Brain microvascular endothelial cell (primary cell): ENCODE data around the gene EYA2.

ENCODE experiments used
- DNase-seq: peaks from one replicate; pipeline ENCODE4 v3.0.0-alpha.2; 2020
- H3K27ac ChIP-seq: fragments of 250-450 bp; sonication (Bioruptor Pico); 2 replicates; pipeline ENCODE4 v1.5.1; 2020; ENCODE audit warnings: mild to moderate bottlenecking, moderate library complexity
- H3K27me3 ChIP-seq: fragments of 250-450 bp; sonication (Bioruptor Pico); replicated peaks from 2 replicates; pipeline ENCODE4 v1.5.1; 2020; ENCODE audit warnings: mild to moderate bottlenecking
- H3K36me3 ChIP-seq: fragments of 250-450 bp; sonication (Bioruptor Pico); replicated peaks from 2 replicates; pipeline ENCODE4 v1.5.1; 2020; ENCODE audit warnings: mild to moderate bottlenecking
- H3K4me3 ChIP-seq: 2 replicates; pipeline ENCODE4 v1.5.1; 2011; ENCODE audit warnings: low read depth, mild to moderate bottlenecking, control low read depth, low read length, moderate library complexity
- in situ Hi-C: cut with HindIII; loops from 2 replicates; pipeline ENCODE4 v1.10.0; 2017; ENCODE audit warnings: low sequenced_read_pairs, low pct_ligation_motif_present
- TF ChIP-seq, protein P1 (sequence below): IDR thresholded peaks from 2 replicates; pipeline ENCODE4 v1.5.1; 2011; ENCODE audit warnings: low read depth, mild to moderate bottlenecking, moderate library complexity, low read length, control low read depth, inconsistent platforms; ENCODE audit errors: missing control alignments

Gene EYA2

GRCh38 chr20:47090835-47091234, 196.2 kb downstream of the EYA2 start:
- in situ Hi-C loops: no loop called here
- TF ChIP-seq, protein P1, sequence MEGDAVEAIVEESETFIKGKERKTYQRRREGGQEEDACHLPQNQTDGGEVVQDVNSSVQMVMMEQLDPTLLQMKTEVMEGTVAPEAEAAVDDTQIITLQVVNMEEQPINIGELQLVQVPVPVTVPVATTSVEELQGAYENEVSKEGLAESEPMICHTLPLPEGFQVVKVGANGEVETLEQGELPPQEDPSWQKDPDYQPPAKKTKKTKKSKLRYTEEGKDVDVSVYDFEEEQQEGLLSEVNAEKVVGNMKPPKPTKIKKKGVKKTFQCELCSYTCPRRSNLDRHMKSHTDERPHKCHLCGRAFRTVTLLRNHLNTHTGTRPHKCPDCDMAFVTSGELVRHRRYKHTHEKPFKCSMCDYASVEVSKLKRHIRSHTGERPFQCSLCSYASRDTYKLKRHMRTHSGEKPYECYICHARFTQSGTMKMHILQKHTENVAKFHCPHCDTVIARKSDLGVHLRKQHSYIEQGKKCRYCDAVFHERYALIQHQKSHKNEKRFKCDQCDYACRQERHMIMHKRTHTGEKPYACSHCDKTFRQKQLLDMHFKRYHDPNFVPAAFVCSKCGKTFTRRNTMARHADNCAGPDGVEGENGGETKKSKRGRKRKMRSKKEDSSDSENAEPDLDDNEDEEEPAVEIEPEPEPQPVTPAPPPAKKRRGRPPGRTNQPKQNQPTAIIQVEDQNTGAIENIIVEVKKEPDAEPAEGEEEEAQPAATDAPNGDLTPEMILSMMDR: no peak
- Histone ChIP-seq H3K36me3 (no peaks in the 10 kb centered on the region), H3K27ac (no peak overlapping the region), H3K4me3 (no peak overlapping the region), H3K27me3 (no peaks in the 10 kb centered on the region)
- no peak for DNase-seq

DNA sequence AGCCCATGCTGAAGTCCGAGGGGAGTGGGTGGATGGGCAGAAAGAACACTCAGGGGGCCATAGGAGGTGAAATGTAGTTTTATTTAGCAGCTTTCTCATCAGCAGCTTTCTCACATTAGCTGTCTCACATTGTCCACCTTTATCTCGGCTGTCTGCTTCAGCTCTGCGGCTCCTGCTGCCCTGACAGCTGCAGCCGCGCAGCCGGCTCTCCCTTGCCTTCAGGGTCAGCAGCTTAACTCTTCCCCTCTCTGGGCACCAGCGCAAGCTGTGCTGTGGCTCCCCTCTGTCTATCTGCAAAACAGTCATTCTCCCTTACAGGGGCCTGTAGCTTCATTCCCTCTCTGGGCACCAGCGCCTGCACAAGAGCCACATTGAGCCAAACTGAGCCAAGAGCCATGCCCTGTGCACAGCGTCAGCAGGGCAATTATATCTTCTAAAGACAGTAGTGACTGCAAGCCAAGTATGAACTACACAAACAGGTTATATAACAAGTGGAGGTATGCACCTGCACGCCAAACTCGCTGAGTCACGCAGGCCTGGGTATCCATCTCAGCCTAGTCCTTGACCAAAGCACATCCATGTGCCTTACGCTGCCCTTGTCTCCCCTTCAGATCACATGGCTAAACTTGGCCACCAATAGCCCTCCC, 198.8 kb downstream of the EYA2 start:
- TF ChIP-seq, protein P1: no peak
- no peak for DNase-seq
- no peaks in the 10 kb centered on the region for H3K36me3 ChIP-seq

DNA sequence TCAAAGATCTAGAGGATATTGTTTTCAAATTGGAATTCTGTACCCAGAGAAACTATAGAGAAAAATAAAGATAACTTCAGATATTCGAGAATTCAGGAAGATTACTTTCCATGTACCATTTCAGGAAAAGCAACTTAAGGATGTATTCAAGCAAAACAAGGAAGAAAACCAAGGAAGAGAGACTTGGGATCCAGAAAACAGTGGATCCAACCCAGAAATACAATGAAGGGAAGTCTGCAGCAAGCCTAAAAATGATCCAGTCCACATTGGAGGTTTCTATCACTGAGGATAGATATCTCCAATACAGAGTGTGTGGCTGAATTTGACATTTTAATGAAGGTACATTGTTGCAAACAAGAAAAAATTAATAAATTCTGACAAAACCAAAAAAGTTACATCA, 201.0 kb downstream of the EYA2 start:
- TF ChIP-seq, protein P1: no peak
- H3K4me3 ChIP-seq: no peak overlapping the region
- no peaks in the 10 kb centered on the region for H3K36me3 ChIP-seq
- H3K27ac ChIP-seq: no peak overlapping the region
- no peak for DNase-seq
- in situ Hi-C loops: no loop called here
- no peaks in the 10 kb centered on the region for H3K27me3 ChIP-seq

More for the DNA sequence above, 198.8 kb downstream of the EYA2 start:
- H3K27ac ChIP-seq: no peak overlapping the region
- H3K27me3 ChIP-seq: no peaks in the 10 kb centered on the region
- in situ Hi-C loops: no loop called here
- H3K4me3 ChIP-seq: no peak overlapping the region

- DNase-seq: no peak
- TF ChIP-seq, protein P1: no peak
- in situ Hi-C loops: no loop called here
- Histone ChIP-seq H3K27ac (no peak overlapping the region), H3K4me3 (no peak overlapping the region), H3K36me3 (no peaks in the 10 kb centered on the region), H3K27me3 (no peaks in the 10 kb centered on the region)
These were observed 203.3 kb downstream of the EYA2 start for GRCh38 chr20:47097691-47098622.

DNA sequence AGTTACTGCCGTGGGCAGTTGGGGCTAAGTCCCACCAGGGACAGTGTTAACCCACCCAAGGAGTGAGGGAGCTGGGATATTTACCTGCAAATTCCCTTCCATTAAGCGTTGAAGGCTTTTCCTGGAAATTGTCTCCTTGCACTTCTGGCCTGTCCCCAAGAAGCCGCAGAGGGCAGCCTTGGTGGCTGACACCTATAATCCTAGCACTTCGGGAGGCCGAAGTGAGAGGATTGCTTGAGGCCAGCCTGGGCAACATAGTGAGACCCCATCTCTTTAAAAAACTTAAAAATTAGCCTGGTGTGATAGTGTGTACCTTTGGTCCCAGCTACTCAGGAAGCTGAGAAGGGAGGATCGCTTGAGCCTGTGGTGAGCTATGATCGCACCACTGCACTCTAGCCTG, 204.4 kb downstream of the EYA2 start:
- in situ Hi-C loops: no loop called here
- H3K27me3 ChIP-seq: no peaks in the 10 kb centered on the region
- no peak overlapping the region for H3K4me3 ChIP-seq
- no peak overlapping the region for H3K27ac ChIP-seq
- DNase-seq: no peak
- no peaks in the 10 kb centered on the region for H3K36me3 ChIP-seq
- TF ChIP-seq, protein P1: no peak
